NT2/D1 (cell line): ENCODE data around the gene ADAMTS5.

Experiments used
- YY1 ChIP-seq: IDR thresholded peaks from 2 replicates; pipeline ENCODE4 v1.6.1; 2011; ENCODE audit not compliant: insufficient read length, insufficient read depth
- ZNF274 ChIP-seq: IDR thresholded peaks from 2 replicates; pipeline ENCODE4 v1.6.1; 2011; ENCODE audit warnings: mild to moderate bottlenecking, low read depth, low read length

DNA sequence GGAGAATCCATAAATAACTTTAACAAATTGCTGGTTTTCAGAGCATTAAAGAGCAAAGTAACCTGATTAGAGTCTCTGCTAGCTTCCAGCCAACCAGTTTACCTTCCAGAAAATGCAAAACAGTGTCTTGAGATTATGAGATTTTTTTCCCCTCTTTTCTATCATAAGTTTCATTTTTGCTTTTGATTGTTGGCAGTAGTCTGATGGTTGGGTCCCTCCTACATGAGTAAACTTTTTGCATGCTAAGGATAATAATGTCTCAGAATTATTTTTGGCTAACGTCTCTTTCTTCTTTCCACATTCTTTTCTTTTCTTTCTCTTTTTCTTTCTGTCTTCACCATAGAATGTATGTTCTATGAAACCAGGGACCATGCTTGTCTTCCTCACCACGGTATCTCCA, 6.3 kb upstream of the ADAMTS5 start:
- no peak for TF ChIP-seq YY1
- no peak for TF ChIP-seq ZNF274
